DND-41 (cell line): Measurements from ENCODE around the gene MRPL55.
A peak's percentile ranks its signal among the peaks of the same experiment; 100 is the strongest.

Experiments
- ATAC-seq: fragments of 200-7000 bp; cut with Tn5 transposase; 3 replicates; pipeline ENCODE4 v1.9.1; 2021; ENCODE audit warnings: low read depth; ENCODE audit not compliant: insufficient read depth
- DNase-seq: peaks from one replicate; pipeline ENCODE4 v3.0.0-alpha.2; 2020
- H2AFZ ChIP-seq: 2 replicates; pipeline ENCODE4 v1.6.0; 2012; ENCODE audit warnings: low read depth, low read length
- H3K27ac ChIP-seq: 2 replicates; pipeline ENCODE4 v1.5.1; 2012; ENCODE audit warnings: low read length, inconsistent platforms
- H3K27me3 ChIP-seq: fragments of 200-600 bp; sonication (generic); 2 replicates; pipeline ENCODE4 v1.6.0; 2012; ENCODE audit warnings: low read length, mild to moderate bottlenecking, inconsistent platforms; ENCODE audit not compliant: insufficient read depth, poor library complexity
- H3K36me3 ChIP-seq: 2 replicates; pipeline ENCODE4 v1.5.1; 2012; ENCODE audit warnings: low read length, inconsistent platforms; ENCODE audit not compliant: insufficient read depth
- H3K4me1 ChIP-seq: 2 replicates; pipeline ENCODE4 v1.5.1; 2012; ENCODE audit warnings: mild to moderate bottlenecking, low read length; ENCODE audit not compliant: insufficient read depth
- H3K4me2 ChIP-seq: 2 replicates; pipeline ENCODE4 v1.6.0; 2012; ENCODE audit warnings: mild to moderate bottlenecking, moderate library complexity, low read length, inconsistent platforms; ENCODE audit not compliant: insufficient read depth
- H3K4me3 ChIP-seq, 2 experiments: fragments of 200-600 bp in 1 of 2; shearing (Covaris generic) in 1 of 2; 2 replicates each; pipeline ENCODE4 v1.5.1; 2012 to 2016; ENCODE audit warnings: inconsistent platforms in 2 of 2, low read length in 2 of 2, mild to moderate bottlenecking in 2 of 2, low read depth in 1 of 2, moderate library complexity in 1 of 2
- H3K79me2 ChIP-seq: 2 replicates; pipeline ENCODE4 v1.6.0; 2012; ENCODE audit warnings: low read length, inconsistent platforms; ENCODE audit not compliant: insufficient read depth
- H3K9ac ChIP-seq: 2 replicates; pipeline ENCODE4 v1.6.0; 2012; ENCODE audit warnings: low read depth, mild to moderate bottlenecking, inconsistent platforms, low read length, moderate library complexity
- H3K9me3 ChIP-seq: 2 replicates; pipeline ENCODE4 v1.5.1; 2012; ENCODE audit warnings: low read length, moderate library complexity, mild to moderate bottlenecking, inconsistent platforms; ENCODE audit not compliant: insufficient read depth, severe bottlenecking
- H4K20me1 ChIP-seq: 2 replicates; pipeline ENCODE4 v1.6.0; 2012; ENCODE audit warnings: low read length; ENCODE audit not compliant: insufficient read depth
- EZH2 ChIP-seq: IDR thresholded peaks from 3 replicates; pipeline ENCODE4 v1.6.1; 2012; ENCODE audit warnings: borderline replicate concordance, low read depth, mild to moderate bottlenecking, moderate library complexity, low read length, inconsistent platforms; ENCODE audit not compliant: severe bottlenecking
- TF ChIP-seq, protein P1 (sequence below): IDR thresholded peaks from 2 replicates; pipeline ENCODE4 v1.5.1; 2012; ENCODE audit warnings: borderline replicate concordance, low read length, moderate library complexity, mild to moderate bottlenecking; ENCODE audit not compliant: poor library complexity, severe bottlenecking; ENCODE audit errors: extremely low read depth

Gene MRPL55

DNA sequence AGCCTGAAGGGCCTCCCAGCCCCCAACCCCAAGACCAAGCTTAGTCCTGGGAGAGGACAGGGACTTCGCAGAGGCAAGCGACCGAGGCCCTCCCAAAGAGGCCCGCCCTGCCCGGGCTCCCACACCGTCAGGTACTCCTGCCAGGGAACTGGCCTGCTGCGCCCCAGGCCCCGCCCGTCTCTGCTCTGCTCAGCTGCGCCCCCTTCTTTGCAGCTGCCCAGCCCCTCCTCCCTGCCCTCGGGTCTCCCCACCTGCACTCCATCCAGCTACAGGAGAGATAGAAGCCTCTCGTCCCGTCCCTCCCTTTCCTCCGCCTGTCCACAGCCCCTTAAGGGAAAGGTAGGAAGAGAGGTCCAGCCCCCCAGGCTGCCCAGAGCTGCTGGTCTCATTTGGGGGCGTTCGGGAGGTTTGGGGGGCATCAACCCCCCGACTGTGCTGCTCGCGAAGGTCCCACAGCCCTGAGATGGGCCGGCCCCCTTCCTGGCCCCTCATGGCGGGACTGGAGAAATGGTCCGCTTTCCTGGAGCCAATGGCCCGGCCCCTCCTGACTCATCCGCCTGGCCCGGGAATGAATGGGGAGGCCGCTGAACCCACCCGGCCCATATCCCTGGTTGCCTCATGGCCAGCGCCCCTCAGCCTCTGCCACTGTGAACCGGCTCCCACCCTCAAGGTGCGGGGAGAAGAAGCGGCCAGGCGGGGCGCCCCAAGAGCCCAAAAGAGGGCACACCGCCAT lies 48.5 kb downstream of the MRPL55 start:
- no peak overlapping the region for H3K4me3 ChIP-seq
- no peaks in the 10 kb centered on the region; the same call in 1 of the 2 replicates for H4K20me1 ChIP-seq
- no peak for ATAC-seq
- H3K36me3 ChIP-seq: no peaks in the 10 kb centered on the region
- peaks cover 3% of the 10 kb centered on the region for H3K27me3 ChIP-seq
- no peaks in the 10 kb centered on the region for H3K79me2 ChIP-seq
- no peaks in the 10 kb centered on the region for H3K9me3 ChIP-seq
- H3K9ac ChIP-seq: no peak overlapping the region
- no peak overlapping the region for H3K4me2 ChIP-seq
- H3K4me1 ChIP-seq: no peaks in the 10 kb centered on the region
- no peak for TF ChIP-seq EZH2
- TF ChIP-seq, protein P1, sequence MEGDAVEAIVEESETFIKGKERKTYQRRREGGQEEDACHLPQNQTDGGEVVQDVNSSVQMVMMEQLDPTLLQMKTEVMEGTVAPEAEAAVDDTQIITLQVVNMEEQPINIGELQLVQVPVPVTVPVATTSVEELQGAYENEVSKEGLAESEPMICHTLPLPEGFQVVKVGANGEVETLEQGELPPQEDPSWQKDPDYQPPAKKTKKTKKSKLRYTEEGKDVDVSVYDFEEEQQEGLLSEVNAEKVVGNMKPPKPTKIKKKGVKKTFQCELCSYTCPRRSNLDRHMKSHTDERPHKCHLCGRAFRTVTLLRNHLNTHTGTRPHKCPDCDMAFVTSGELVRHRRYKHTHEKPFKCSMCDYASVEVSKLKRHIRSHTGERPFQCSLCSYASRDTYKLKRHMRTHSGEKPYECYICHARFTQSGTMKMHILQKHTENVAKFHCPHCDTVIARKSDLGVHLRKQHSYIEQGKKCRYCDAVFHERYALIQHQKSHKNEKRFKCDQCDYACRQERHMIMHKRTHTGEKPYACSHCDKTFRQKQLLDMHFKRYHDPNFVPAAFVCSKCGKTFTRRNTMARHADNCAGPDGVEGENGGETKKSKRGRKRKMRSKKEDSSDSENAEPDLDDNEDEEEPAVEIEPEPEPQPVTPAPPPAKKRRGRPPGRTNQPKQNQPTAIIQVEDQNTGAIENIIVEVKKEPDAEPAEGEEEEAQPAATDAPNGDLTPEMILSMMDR: no peak
- H2AFZ ChIP-seq: no peak overlapping the region
- DNase-seq: no peak
- no peak overlapping the region for H3K27ac ChIP-seq

DNA sequence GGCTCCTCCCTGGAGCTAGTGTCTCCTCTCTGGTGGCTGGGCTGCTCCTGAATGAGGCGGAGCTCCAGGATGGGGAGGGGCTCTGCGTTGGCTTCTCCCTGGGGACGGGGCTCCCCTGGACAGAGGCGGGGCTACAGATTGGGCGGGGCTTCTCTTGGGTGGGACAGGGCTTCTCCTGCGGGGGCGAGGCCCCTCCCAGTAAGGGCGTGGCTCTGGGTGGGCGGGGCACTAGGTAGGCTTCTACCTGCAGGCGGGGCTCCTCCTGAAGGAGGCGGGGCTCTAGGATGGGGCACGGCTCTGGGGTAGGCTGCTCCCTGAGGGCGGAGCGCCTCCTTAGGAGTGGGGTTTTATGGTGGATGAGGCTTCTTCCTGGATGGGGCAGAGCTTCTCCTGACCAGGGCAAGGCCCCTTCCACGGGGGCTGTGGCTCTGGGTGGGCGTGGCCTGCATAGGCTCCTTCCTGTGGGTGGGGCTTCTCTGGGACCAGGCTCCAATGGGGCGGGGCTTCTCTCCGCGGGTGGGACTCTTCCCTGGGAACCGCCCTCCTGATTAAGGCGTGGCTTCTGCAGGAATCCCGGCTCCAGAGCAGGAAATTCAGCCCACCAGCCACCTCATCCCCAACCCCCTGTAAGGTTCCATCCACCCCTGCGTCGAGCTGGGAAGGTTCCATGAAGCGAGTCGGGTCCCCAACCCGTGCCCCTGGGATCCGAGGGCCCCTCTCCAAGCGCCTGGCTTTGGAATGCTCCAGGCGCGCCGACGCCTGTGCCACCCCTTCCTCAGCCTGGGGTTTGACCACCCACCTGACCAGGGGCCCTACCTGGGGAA lies 49.3 kb downstream of the MRPL55 start:
- Histone ChIP-seq H3K4me2 (no peak overlapping the region), H4K20me1 (no peaks in the 10 kb centered on the region), H3K9me3 (no peaks in the 10 kb centered on the region), H2AFZ (no peak overlapping the region), H3K4me1 (no peaks in the 10 kb centered on the region), H3K79me2 (no peaks in the 10 kb centered on the region), H3K27ac (no peak overlapping the region), H3K4me3 (no peak overlapping the region), H3K9ac (no peak overlapping the region), H3K36me3 (no peaks in the 10 kb centered on the region), H3K27me3 (peaks cover 3% of the 10 kb centered on the region)
- ATAC-seq: peak; percentile 23; the same call in 1 of the 3 replicates
- no peak for TF ChIP-seq EZH2
- TF ChIP-seq, protein P1: no peak
- no peak for DNase-seq

GRCh38 chr1:228058949-228059633 lies 50.0 kb downstream of the MRPL55 start:
- no peaks in the 10 kb centered on the region for H3K9me3 ChIP-seq
- H3K4me3 ChIP-seq: no peak overlapping the region
- no peaks in the 10 kb centered on the region for H3K4me1 ChIP-seq
- no peak overlapping the region for H3K4me2 ChIP-seq
- H4K20me1 ChIP-seq: no peaks in the 10 kb centered on the region
- no peak overlapping the region for H2AFZ ChIP-seq
- no peaks in the 10 kb centered on the region for H3K79me2 ChIP-seq
- no peak for TF ChIP-seq EZH2
- TF ChIP-seq, protein P1: no peak
- H3K27me3 ChIP-seq: peaks cover 3% of the 10 kb centered on the region
- no peak overlapping the region for H3K9ac ChIP-seq
- no peak for DNase-seq
- no peak for ATAC-seq
- H3K27ac ChIP-seq: no peak overlapping the region
- no peaks in the 10 kb centered on the region for H3K36me3 ChIP-seq
